DOHH2 (cell line): Measurements from ENCODE around the gene KCNG2.

Experiments used
- H3F3A ChIP-seq: fragments of 200-600 bp; sonication (generic), shearing (Covaris generic); 2 replicates; pipeline ENCODE4 v1.6.0; 2016; ENCODE audit warnings: antibody characterized with exemption, mild to moderate bottlenecking; ENCODE audit not compliant: control insufficient read depth, insufficient read depth
- H3K27ac ChIP-seq: fragments of 200-600 bp; sonication (generic); 2 replicates; pipeline ENCODE4 v1.5.1; 2014; ENCODE audit warnings: low read depth, mild to moderate bottlenecking, low read length, moderate library complexity
- H3K27me3 ChIP-seq: fragments of 200-600 bp; sonication (generic); 2 replicates; pipeline ENCODE4 v1.6.1; 2014; ENCODE audit warnings: mild to moderate bottlenecking, low read length, mixed read lengths; ENCODE audit not compliant: control insufficient read depth
- H3K36me3 ChIP-seq: fragments of 200-600 bp; sonication (generic); 2 replicates; pipeline ENCODE4 v1.6.1; 2014; ENCODE audit warnings: mild to moderate bottlenecking, low read length, moderate library complexity, mixed read lengths; ENCODE audit not compliant: control insufficient read depth
- H3K4me1 ChIP-seq: fragments of 200-600 bp; sonication (generic); 2 replicates; pipeline ENCODE4 v1.6.1; 2014; ENCODE audit warnings: mild to moderate bottlenecking, low read length, mixed read lengths; ENCODE audit not compliant: control insufficient read depth
- H3K4me2 ChIP-seq: fragments of 200-600 bp; sonication (generic); 2 replicates; pipeline ENCODE4 v1.6.0; 2014; ENCODE audit warnings: mild to moderate bottlenecking, low read length, moderate library complexity
- H3K4me3 ChIP-seq: fragments of 200-600 bp; sonication (generic); 2 replicates; pipeline ENCODE4 v1.5.1; 2014; ENCODE audit warnings: mild to moderate bottlenecking, low read length, mixed read lengths
- H3K79me2 ChIP-seq: fragments of 200-600 bp; sonication (generic); 2 replicates; pipeline ENCODE4 v1.6.1; 2014; ENCODE audit warnings: mild to moderate bottlenecking, low read length, mixed read lengths; ENCODE audit not compliant: control insufficient read depth
- H3K9me2 ChIP-seq: fragments of 200-600 bp; sonication (generic); replicated peaks from 2 replicates; pipeline ENCODE4 v1.6.1; 2014; ENCODE audit warnings: mild to moderate bottlenecking, low read length, mixed read lengths; ENCODE audit not compliant: control insufficient read depth
- H3K9me3 ChIP-seq: fragments of 200-600 bp; sonication (generic); 2 replicates; pipeline ENCODE4 v1.6.1; 2014; ENCODE audit warnings: antibody characterized with exemption, low read length, mixed read lengths; ENCODE audit not compliant: control insufficient read depth, insufficient read depth
- H4K20me1 ChIP-seq: fragments of 200-600 bp; sonication (generic); 2 replicates; pipeline ENCODE4 v1.6.0; 2014; ENCODE audit warnings: low read depth, mild to moderate bottlenecking, antibody characterized with exemption, low read length, moderate library complexity; ENCODE audit not compliant: control insufficient read depth, insufficient read depth
- EZH2phosphoT487 ChIP-seq: fragments of 200-600 bp; sonication (generic); IDR thresholded peaks from 2 replicates; pipeline ENCODE4 v1.6.1; 2017; ENCODE audit warnings: borderline replicate concordance, mild to moderate bottlenecking, antibody characterized with exemption, low read length, moderate library complexity, mixed read lengths
- TF ChIP-seq, protein P1 (sequence below): fragments of 200-600 bp; sonication (generic); IDR thresholded peaks from one replicate; pipeline ENCODE4 v1.5.1; 2014; ENCODE audit warnings: antibody characterized with exemption, mild to moderate bottlenecking, low read depth, low read length; ENCODE audit not compliant: poor library complexity, severe bottlenecking

Gene KCNG2

GRCh38 chr18:79805926-79806487 lies 8.3 kb downstream of the KCNG2 start:
- Histone ChIP-seq H3K4me1 (peaks cover 26% of the 10 kb centered on the region), H3K79me2 (no peaks in the 10 kb centered on the region), H3K9me3 (peaks cover 3% of the 10 kb centered on the region; the same call in 1 of the 2 replicates), H4K20me1 (no peaks in the 10 kb centered on the region), H3K9me2 (no peaks in the 10 kb centered on the region), H3F3A (no peaks in the 10 kb centered on the region; the same call in none of the 2 replicates), H3K27ac (peak overlapping the region; percentile 64), H3K4me2 (peak overlapping the region; percentile 47), H3K36me3 (no peaks in the 10 kb centered on the region), H3K4me3 (peak overlapping the region; percentile 15; the same call in 1 of the 2 replicates), H3K27me3 (no peaks in the 10 kb centered on the region)
- TF ChIP-seq, protein P1, sequence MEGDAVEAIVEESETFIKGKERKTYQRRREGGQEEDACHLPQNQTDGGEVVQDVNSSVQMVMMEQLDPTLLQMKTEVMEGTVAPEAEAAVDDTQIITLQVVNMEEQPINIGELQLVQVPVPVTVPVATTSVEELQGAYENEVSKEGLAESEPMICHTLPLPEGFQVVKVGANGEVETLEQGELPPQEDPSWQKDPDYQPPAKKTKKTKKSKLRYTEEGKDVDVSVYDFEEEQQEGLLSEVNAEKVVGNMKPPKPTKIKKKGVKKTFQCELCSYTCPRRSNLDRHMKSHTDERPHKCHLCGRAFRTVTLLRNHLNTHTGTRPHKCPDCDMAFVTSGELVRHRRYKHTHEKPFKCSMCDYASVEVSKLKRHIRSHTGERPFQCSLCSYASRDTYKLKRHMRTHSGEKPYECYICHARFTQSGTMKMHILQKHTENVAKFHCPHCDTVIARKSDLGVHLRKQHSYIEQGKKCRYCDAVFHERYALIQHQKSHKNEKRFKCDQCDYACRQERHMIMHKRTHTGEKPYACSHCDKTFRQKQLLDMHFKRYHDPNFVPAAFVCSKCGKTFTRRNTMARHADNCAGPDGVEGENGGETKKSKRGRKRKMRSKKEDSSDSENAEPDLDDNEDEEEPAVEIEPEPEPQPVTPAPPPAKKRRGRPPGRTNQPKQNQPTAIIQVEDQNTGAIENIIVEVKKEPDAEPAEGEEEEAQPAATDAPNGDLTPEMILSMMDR, result no peak
- no peak for TF ChIP-seq EZH2phosphoT487

GRCh38 chr18:79806976-79807841 lies 9.5 kb downstream of the KCNG2 start:
- TF ChIP-seq, protein P1, result no peak
- no peak for TF ChIP-seq EZH2phosphoT487

GRCh38 chr18:79809482-79810192 lies 11.9 kb downstream of the KCNG2 start:
- H3F3A ChIP-seq, result no peaks in the 10 kb centered on the region; the same call in none of the 2 replicates
- peaks cover 3% of the 10 kb centered on the region; the same call in 1 of the 2 replicates for H3K9me3 ChIP-seq
- no peaks in the 10 kb centered on the region for H4K20me1 ChIP-seq
- no peak overlapping the region for H3K27ac ChIP-seq
- no peaks in the 10 kb centered on the region for H3K79me2 ChIP-seq
- no peak overlapping the region for H3K4me3 ChIP-seq
- TF ChIP-seq, protein P1, result no peak
- no peak for TF ChIP-seq EZH2phosphoT487
- no peak overlapping the region for H3K4me2 ChIP-seq
- no peaks in the 10 kb centered on the region for H3K27me3 ChIP-seq
- H3K4me1 ChIP-seq, result peaks cover 33% of the 10 kb centered on the region
- no peaks in the 10 kb centered on the region for H3K36me3 ChIP-seq
- H3K9me2 ChIP-seq, result no peaks in the 10 kb centered on the region

More at GRCh38 chr18:79806976-79807841, 9.5 kb downstream of the KCNG2 start:
- Histone ChIP-seq H3K4me1 (peaks cover 26% of the 10 kb centered on the region), H3K27me3 (no peaks in the 10 kb centered on the region), H3K4me3 (no peak overlapping the region), H3K27ac (no peak overlapping the region), H3K79me2 (no peaks in the 10 kb centered on the region), H3F3A (no peaks in the 10 kb centered on the region; the same call in none of the 2 replicates), H3K36me3 (no peaks in the 10 kb centered on the region), H3K9me2 (no peaks in the 10 kb centered on the region), H3K4me2 (no peak overlapping the region), H4K20me1 (no peaks in the 10 kb centered on the region), H3K9me3 (peaks cover 3% of the 10 kb centered on the region; the same call in 1 of the 2 replicates)
